ENCODE data around the gene NINJ1. TPM values are rescaled to one million over a fixed set of nuclear protein-coding genes. Genes with fewer than 3 reads are reported as not detected.

Gene NINJ1
- total RNA-seq, 1 donor from 2014 or later: 13.4 TPM

DNA sequence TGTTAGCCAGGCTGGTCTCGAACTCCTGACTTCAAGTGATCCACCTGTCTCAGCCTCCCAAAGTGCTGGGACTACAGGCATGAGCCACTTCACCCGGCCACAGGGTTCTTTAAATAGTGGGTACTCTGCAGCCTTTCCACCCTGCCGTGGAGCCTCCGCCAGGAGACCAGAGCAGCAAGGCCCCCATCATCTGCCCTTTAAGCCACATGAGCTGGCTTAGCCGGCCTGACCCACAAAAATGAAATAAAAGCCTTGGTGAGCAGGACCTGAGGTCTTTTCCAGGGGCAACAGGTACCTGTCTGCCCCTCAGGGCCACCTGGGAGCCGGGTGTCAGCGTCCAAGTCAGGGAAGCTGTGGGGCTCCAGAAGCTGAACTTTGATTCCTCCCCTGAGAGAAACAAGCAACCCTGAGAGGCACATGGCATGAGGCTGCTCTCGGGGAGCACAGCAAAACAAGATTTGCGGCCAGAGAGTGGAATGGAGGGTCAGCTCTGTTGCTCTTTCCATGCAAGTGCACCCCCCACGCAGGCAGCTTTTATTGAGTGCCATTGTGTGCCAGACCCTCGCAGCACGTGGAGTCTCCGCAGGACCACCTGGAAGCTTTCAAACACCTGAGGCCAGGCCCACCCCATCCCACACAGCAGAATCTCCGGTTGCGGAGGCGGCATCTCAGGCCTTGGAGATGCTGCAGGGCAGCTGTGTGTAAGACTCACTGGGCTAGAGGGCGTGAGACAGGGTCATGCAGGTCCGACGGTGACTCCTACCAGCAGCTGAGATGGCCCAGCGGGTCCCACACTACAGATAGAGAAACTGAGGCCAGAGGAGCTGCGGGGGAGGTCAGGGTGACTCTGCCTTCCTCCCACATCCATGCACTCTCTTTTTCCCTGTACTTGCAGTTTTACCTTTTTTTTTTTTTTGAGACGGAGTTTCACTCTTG lies 45.1 kb upstream of the NINJ1 start:
- no peak overlapping the region for H3K4me3 ChIP-seq (ENCODE audit: low read depth, low read length)
- no peak for DNase-seq (ENCODE audit: low read depth)
- peaks cover 23% of the 10 kb centered on the region for H3K27me3 ChIP-seq (ENCODE audit: control insufficient read depth, insufficient read depth, low read length)
- TF ChIP-seq, protein P1, sequence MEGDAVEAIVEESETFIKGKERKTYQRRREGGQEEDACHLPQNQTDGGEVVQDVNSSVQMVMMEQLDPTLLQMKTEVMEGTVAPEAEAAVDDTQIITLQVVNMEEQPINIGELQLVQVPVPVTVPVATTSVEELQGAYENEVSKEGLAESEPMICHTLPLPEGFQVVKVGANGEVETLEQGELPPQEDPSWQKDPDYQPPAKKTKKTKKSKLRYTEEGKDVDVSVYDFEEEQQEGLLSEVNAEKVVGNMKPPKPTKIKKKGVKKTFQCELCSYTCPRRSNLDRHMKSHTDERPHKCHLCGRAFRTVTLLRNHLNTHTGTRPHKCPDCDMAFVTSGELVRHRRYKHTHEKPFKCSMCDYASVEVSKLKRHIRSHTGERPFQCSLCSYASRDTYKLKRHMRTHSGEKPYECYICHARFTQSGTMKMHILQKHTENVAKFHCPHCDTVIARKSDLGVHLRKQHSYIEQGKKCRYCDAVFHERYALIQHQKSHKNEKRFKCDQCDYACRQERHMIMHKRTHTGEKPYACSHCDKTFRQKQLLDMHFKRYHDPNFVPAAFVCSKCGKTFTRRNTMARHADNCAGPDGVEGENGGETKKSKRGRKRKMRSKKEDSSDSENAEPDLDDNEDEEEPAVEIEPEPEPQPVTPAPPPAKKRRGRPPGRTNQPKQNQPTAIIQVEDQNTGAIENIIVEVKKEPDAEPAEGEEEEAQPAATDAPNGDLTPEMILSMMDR (IDR thresholded peaks at IDR 0.05; ENCODE audit: insufficient read depth, low read length, severe bottlenecking): no peak
- no peaks in the 10 kb centered on the region for H3K36me3 ChIP-seq (ENCODE audit: control insufficient read depth, insufficient read depth, low read length)
- FAIRE-seq: no peak

DNA sequence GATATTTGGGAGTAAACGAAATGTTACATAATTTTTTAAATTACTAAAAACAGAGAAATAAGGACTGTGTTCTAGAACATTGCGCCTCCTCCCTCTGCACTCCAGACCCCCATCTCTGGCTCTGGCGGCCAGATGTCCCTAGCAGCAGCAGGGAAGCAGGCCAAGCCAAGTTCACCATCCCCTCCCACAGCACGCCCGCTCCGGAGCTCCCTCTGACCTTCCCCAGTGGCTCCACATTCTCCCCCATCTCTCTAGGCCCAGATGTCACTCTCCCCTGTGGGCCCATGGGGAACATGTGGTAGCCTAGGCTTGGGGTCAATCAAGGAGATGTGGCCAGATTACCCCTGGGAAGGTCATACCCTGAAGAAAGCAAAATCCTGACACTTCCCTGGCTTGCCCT lies 43.6 kb upstream of the NINJ1 start:
- H3K27me3 ChIP-seq (ENCODE audit: control insufficient read depth, insufficient read depth, low read length): peaks cover 13% of the 10 kb centered on the region
- no peak for DNase-seq (ENCODE audit: low read depth)
- FAIRE-seq: no peak
- no peak overlapping the region for H3K4me3 ChIP-seq (ENCODE audit: low read depth, low read length)
- TF ChIP-seq, protein P1 (IDR thresholded peaks at IDR 0.05; ENCODE audit: insufficient read depth, low read length, severe bottlenecking): no peak
- H3K36me3 ChIP-seq (ENCODE audit: control insufficient read depth, insufficient read depth, low read length): no peaks in the 10 kb centered on the region

DNA sequence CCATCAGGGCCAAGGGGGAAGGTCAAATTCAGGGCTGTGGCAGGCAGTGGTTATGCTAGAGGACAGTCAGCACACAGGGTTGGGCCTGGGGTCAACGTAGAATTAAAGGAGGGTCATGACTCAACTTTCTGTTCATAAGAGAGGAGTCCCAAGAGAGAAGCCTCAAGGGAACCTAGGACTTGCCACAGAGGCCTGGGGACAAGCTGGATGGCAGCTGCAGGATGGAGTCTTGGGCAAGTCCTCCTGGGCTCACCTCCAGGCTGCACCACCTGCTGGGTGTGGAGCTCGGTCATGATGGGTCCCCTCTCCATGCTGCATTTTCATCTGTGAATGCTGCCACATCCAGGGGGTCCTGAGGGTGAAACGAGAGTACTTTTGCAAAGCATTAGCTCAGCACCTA lies 40.9 kb upstream of the NINJ1 start:
- FAIRE-seq: no peak
- Histone ChIP-seq H3K36me3 (ENCODE audit: control insufficient read depth, insufficient read depth, low read length) (no peaks in the 10 kb centered on the region), H3K4me3 (ENCODE audit: low read depth, low read length) (no peak overlapping the region), H3K27me3 (ENCODE audit: control insufficient read depth, insufficient read depth, low read length) (no peaks in the 10 kb centered on the region)
- TF ChIP-seq, protein P1 (IDR thresholded peaks at IDR 0.05; ENCODE audit: insufficient read depth, low read length, severe bottlenecking): no peak
- DNase-seq (ENCODE audit: low read depth): no peak

DNA sequence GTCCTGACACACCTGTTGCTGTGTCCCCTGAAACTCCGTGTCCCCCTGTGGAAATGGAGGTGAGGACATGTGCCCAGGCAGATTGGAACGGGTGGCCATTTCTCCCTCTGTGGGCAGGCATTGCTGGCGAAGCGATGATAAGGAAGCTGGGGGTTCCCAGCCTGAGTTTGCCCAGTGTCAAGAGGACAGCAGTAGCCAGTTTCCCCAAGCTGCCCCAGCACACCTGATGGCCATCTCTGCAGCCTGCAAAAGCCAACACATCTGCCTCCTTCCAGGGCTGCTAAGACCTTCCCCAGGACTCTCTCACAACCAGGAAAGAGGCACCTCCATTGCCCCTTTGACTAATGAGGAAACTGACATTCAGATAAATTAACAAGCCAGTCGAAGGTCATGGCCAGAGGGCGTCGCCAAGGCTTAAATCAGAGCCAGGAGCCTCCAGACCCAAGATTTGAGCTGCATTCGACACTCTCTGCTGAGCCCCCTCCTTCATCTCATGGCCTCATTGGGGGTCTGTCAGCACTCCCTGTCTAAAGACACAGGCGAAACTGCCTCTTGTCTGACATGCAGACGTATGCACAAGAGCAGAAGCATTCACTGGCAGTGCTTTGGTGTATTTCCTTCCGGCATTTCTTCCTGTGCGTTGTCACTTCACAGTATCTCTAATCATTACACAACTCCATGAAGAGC lies 39.5 kb upstream of the NINJ1 start:
- FAIRE-seq (no peak), DNase-seq (ENCODE audit: low read depth) (no peak)
- H3K27me3 ChIP-seq (ENCODE audit: control insufficient read depth, insufficient read depth, low read length): peaks cover 4% of the 10 kb centered on the region
- no peaks in the 10 kb centered on the region for H3K36me3 ChIP-seq (ENCODE audit: control insufficient read depth, insufficient read depth, low read length)
- H3K4me3 ChIP-seq (ENCODE audit: low read depth, low read length): no peak overlapping the region
- TF ChIP-seq, protein P1 (IDR thresholded peaks at IDR 0.05; ENCODE audit: insufficient read depth, low read length, severe bottlenecking): no peak

DNA sequence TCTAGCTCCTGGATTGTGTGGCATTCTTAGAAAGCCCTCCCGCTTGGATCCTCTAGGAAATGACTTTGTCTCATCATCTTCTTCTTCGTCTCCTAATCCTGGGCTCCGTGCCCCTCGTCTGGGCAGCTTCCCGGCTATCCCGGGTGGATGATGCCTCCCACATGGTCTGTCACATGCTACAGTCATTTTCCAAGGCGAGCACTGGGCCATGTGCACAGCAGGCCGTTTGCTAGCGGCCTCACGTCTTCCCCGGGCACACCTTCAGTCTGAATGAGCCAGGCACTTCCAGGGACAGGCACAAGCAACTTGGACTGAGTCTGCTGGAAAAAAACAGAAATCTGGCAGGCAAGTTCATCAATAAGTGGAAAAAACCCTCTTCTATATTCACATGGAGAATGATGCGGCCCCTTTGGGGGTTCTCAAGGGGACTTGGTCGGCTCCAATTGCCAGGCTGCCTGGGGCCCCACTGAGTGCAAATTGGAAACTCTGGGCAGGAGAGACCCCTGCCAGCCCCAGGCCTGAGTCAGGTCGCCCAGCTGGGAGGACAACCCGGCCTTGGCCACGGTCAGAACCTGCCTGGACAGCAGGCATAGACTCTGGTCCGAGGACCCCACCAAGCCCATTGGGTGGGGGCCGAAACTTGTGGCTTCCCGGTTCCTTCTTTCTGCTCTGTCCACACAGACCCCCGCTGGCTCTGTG lies 38.8 kb upstream of the NINJ1 start:
- no peaks in the 10 kb centered on the region for H3K36me3 ChIP-seq (ENCODE audit: control insufficient read depth, insufficient read depth, low read length)
- FAIRE-seq (no peak), DNase-seq (ENCODE audit: low read depth) (no peak)
- no peak overlapping the region for H3K4me3 ChIP-seq (ENCODE audit: low read depth, low read length)
- peaks cover 4% of the 10 kb centered on the region for H3K27me3 ChIP-seq (ENCODE audit: control insufficient read depth, insufficient read depth, low read length)
- TF ChIP-seq, protein P1 (IDR thresholded peaks at IDR 0.05; ENCODE audit: insufficient read depth, low read length, severe bottlenecking): no peak
